ENCODE results near the gene SSBP4.
"Not testable (repeated sequence)": the region's sequence is repeated elsewhere in the genome, so short reads cannot be mapped to it uniquely, and the experiment has no call there.

The SSBP4 gene

DNA sequence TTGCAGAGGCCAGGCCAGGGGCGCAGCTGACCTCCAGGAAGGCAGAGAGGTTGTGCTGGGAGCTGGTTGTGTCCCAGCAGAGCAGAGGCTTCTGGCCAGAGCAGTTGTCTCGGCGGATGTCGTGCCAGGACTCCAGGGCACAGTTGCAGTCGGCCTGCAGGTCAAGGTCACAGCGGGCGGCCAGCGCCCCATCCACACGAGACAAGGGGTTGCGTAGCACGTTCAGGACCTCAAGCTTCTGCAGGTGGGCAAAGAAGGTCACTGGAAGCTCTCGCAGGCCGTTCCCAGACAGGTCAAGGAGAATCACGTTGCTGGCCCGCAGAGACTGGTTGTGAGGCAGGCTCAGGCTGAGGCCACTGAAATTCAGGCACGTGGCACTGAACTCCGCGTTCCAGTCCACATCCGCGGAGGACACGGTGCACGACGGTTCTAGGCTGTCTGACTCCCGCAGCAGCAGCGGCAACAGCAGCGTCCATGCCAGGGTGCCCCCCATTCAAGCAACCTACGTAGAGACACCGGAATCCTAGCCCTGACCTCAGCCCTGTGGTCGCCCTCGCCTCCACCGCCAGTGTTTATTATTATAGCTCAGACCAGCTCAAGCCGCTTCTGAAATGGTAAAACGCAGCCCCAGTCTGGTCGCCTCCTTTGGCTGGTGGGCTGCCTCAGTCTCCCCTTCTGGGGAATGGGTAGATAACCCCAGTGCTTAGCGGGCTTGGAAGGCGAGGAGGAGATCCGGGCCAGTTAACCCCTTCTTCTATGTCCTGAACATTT, 22.5 kb upstream of the SSBP4 start:
- DNase-seq: no peak

DNA sequence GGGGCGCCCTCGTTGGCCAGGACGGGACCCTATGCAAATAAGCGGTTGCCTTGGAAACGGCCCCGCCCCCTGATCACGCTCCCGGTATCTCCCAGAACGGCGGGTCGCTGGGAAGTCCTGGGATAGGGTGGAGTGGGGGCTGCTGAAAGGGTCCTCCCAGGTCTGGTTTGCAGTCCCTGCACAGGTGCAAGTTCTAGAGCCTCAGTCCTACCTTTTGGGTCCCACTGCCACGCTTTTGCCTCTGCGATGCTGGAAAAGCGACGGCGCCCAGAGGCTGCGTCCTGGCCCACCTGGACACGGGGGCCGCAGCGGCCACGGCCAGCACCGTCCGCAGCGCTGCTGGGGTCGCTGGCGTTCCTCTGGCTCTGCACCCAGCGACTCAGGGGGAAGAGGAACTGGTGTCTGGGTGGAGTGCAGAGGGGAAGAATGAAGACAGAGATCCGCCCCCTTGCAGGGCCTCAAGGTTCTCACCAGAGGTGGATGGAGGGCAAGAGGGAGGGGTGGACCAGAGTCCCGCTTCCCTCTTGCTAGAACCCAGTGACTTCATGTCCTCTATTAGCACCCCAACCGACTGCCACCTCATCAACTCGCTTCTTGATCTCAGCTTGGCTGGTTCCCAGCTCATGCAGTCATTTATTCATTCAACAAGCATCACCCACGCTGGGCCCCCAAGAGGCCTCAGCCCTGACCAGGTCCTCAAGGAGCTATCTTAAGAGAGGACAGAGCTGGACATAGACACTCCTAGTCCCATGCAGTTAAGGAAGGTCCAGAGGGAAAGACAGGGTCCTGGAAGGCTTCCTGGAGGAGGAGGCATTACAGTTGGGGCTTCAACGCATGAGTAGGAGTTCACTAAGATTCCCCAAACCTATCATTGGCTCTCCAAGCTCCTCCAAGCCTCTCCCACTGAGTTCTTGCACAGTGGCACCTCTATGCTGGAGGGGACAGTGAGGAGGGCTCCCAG, 21.7 kb upstream of the SSBP4 start, which contains the start of gene LRRC25:
Gene LRRC25 (minus strand): TSS at position 381 of the 961 bp plus-strand sequence. CDS start 659 bp downstream, outside the sequence.
- no peak for DNase-seq

- no peak for DNase-seq
Observed at GRCh38 chr19:18399008-18399407, 20.2 kb upstream of the SSBP4 start.

DNA sequence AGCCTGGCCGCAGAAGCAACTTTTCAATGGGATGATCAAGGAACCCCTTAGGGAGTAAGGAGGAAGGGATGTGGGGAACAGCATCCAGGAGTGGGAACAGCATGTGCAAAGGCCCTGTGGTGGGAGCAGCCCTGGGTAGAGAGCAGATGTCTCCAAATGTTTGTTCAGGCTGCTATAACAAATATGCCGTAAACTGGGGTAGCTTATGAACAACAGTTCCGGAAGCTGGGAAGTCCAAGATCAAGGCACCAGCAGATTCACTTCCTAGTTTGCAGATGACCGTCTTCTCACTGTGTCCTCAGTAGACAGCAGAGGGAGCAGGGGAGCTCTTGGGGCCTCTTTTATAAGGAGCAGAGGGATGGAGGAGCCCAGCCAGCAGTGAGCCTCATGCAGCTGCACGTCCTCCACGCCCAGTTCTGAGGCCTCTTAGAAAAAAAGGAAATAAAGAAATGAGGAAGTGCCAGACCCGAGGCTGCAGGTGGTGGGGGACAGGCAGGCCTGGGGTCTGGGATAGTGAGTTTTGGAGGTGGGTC, 17.6 kb upstream of the SSBP4 start:
- no peak for DNase-seq

GRCh38 chr19:18402455-18403248, 16.5 kb upstream of the SSBP4 start:
- not testable (repeated sequence) for DNase-seq

GRCh38 chr19:18405754-18406153, 13.4 kb upstream of the SSBP4 start:
- not testable (repeated sequence) for DNase-seq

GRCh38 chr19:18406749-18407148, 12.4 kb upstream of the SSBP4 start:
- DNase-seq: no peak

DNA sequence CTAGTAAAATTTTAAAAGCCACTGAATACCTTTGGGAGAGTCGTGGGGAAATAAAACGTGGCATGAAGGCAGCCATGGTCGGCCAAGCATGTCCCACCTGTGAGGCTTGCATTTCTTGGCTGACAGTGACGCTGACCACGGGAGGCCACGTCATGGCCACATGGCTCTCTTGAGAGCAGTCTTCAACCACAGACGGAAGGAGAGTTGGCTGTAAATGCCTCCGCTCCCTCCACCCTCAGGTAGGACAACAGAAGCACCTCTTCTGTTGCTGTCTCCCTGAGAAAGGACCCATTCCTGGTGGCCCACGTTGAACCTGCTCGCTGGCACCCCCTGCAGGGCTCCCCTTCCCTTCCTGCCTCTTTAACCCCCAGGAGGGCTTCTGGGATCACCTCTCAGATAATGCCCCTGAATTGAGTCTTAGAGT, 11.1 kb upstream of the SSBP4 start:
- DNase-seq: no peak

DNA sequence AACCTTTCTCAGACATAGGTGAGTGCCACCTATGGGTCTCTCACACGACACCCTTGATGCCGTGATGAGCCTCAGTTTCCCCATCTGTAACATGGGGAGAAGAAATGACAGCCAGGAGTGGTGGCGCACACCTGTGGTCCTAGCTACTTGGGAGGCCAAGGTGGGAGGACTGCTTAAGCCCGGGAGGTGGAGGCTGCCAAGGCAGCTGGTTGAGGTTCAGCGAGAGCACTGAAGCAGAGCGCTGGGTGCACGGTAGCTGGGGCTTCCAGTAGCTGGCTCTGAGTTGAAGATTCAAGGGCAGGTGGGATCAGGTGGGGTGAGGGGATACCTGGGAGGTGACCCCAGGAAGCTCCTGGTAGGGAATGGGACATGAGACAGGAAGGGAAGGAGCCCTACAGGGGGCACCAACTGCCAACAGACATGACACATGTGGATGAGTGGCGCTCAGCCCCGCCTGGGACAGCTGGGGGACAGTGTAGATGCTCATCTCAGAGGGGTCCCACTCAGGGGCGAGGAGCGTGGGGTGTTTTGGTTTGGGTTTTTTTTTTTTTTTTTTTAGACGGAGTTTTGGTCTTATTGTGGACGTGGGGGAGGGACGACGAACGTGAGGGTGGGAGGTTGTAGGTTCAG, 6.5 kb upstream of the SSBP4 start:
- DNase-seq: no peak

GRCh38 chr19:18414504-18415177, 4.6 kb upstream of the SSBP4 start:
- no peak for DNase-seq

GRCh38 chr19:18415178-18415867, 3.9 kb upstream of the SSBP4 start:
- peak; percentile 40 for DNase-seq

GRCh38 chr19:18416778-18417249, 2.4 kb upstream of the SSBP4 start:
- DNase-seq: peak; percentile 35

DNA sequence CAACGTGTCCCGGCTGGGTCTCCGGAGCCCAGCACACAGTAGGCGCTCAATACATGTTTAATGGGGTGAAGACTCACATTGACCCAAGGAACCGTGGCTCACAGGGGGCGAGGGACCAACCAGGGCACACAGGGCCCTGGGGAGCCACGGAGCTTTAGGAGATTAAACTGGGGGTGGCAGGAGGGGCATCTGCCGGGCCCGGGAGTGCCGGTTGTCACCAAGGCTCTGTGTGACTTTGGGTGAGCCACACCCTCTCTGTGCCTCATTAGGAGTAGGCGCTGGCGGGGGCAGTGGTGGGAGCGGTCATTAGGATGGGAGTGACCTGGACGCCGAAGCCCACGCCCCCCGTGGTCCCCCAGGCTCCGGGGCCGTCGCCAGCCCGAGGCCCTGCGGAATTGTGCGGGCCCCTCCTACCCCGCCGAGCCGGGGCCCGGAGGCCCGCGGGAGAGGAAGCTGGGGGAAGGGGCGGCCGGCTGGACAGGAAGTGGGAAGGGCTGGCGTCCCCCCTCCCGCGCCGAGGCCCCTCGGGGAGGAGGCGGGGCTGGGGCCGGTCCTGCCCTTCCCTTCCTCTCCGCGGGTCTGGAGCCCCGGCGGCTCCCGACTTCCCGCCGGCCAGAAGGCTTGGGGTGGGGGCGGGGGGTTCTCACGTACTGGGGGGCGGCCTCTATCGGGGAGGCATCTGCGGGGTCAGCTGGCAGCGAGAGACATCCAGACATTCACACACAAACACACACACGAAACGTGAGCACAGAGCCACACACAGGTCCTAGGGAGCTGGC, 1.8 kb upstream of the SSBP4 start:
- no peak for DNase-seq

DNA sequence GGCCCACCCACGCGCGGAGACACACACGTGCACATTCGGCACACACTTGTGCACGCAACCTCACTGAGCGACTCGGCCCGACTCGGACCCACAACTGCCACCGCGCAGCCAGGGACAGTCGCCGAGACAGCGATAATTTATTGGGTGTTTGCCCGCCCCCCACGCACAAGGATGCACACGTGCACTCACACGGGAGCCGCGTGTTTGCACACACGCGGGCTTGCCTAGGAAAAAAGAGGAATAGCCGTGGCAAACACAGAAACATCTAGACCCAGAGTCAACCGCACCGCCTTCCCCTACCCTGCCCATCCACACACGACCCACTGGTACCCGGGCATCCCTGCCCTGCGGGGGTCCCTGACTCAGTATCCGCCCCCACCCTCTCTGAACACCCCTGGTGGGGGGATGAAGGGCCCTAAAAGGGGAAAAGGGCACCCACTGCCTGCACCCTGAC, 1.1 kb upstream of the SSBP4 start:
- DNase-seq: no peak

- no peak for DNase-seq
Observed at GRCh38 chr19:18418483-18419194, 559 bp upstream of the SSBP4 start.

DNA sequence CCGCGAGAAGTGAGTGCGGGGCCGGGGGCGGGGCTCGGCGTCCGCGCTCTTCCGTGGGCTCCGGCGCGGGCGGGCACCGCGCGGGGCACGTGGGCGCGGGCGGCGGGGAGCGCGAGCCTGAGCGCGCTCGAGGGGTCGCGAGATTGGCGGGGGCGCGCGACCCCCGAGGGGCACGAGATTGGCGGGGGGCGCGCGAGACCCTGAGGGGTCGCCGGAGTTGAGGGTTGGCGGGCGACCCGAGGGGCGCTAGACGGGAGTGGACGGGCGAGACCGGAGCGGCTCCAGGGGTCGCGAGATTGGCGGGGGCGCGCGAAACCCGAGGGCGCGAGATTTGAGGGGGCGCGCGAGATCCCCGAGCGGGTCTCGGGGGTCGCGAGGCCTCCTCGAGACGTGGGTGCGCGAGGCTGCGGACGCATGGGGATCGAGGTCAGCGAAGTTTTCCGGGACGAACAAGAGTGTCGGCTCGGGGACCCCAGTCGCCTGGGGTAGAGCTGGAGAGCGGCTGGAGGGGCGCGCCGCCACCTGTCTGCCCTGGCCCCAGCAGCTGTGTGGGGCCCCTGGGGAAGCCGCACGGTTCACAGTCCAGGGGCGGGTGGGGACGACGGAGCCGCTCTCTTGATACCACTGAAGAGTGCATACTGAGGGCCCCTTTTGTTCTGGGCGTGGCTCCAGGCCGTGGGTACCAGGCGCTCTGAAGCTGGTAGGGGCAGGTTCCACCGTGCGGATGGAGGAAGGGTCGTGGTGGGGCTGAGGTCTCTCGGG, 682 bp downstream of the SSBP4 start:
- DNase-seq: no peak

- DNase-seq: no peak
Observed at GRCh38 chr19:18420930-18421329, 1.7 kb downstream of the SSBP4 start.

DNA sequence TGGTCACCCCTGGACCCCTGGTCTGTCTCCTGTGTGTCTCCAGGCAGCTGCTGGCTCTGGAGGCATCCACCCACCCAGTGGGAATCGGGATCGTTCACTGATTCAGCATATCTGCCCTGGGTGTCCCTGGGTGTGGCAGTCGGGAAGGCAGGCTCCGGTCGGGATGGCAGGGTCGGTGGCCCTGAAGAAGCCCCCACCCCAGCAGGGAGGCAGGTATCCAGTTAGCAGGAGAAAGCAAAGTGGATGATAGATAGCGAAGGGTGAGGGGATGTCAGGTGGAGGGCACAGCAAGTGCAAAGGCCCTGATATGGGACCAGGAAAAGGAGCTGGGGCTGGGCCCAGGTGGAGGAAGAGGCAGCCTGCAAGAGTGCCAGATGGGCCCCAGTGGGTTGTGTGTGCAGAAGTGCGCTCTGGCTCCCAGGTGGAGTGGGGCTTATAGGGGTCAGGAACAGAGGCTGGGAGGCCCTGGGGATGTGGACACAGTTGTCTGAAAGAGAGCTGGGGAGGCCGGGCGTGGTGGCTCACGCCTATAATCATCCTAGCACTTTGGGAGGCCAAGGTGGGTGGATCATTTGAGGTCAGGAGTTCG, 2.3 kb downstream of the SSBP4 start:
- no peak for DNase-seq

All from NCI-H2081 treated with DMSO at 0.1 percent for 48 hours (cell line).